Hematopoietic multipotent progenitor cell treated with erythropoietin and hydrocortisone succinate and interleukin-3 and kit ligand, for 17 days (in vitro differentiated cells): ENCODE measurements around the gene UBE2S.
"Not testable (repeated sequence)": the region's sequence is repeated elsewhere in the genome, so short reads cannot be mapped to it uniquely, and the experiment has no call there.

Experiments used
- DNase-seq: peaks from one replicate; pipeline ENCODE4 v3.0.0-alpha.2; 2015; ENCODE audit warnings: low spot score

Gene UBE2S

GRCh38 chr19:55407550-55407799 is at the start of gene UBE2S:
Gene UBE2S, minus strand, starts transcription at chr19:55407788. Its CDS starts 199 bp downstream, at chr19:55407589.
- DNase-seq: not testable (repeated sequence)

DNA sequence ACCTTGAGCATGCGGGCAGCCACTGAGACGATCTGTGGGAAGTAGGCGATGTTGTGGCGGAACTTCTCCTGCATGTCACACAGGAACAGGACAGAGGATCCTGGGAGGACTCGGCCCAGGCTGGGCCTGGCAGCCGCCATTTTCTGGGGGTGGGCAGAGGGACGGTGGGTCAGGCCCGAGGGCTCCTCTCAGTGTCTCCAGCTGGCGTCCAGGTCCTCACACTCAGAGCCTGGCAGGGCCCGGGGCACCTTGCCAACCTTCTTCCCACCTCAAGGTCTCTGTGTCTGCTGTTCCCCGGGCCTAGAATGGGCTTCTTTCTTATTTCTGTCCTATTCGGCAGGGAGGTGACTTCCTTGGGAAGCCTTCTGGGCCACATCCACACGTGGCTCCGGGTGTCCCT is 48.8 kb upstream of the UBE2S start:
- no peak for DNase-seq

- no peak for DNase-seq
Observed at GRCh38 chr19:55455576-55456235, 48.1 kb upstream of the UBE2S start.

DNA sequence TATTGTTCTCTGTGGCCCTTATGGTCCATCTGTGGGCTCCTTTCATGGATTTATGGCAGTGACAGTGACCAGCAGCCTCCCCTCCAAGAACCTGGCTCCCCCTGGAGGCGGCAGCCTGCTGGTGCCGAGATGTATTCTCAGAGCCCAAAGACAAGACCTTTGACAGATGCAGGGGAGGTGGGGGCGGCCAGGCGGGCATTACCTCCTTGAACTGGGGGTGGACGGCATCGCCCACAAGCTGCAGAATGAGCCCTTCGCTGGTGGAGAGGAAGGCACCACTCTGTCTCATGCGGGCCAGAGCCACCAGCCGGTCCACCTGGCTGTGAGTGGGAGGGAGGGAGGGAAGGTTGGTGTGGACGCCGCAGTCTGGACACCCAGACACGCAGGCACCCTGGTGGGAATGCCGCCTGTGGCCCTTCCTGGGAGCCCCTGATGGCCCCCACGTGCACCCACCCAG is 47.2 kb upstream of the UBE2S start:
- peak; percentile 65 for DNase-seq

DNA sequence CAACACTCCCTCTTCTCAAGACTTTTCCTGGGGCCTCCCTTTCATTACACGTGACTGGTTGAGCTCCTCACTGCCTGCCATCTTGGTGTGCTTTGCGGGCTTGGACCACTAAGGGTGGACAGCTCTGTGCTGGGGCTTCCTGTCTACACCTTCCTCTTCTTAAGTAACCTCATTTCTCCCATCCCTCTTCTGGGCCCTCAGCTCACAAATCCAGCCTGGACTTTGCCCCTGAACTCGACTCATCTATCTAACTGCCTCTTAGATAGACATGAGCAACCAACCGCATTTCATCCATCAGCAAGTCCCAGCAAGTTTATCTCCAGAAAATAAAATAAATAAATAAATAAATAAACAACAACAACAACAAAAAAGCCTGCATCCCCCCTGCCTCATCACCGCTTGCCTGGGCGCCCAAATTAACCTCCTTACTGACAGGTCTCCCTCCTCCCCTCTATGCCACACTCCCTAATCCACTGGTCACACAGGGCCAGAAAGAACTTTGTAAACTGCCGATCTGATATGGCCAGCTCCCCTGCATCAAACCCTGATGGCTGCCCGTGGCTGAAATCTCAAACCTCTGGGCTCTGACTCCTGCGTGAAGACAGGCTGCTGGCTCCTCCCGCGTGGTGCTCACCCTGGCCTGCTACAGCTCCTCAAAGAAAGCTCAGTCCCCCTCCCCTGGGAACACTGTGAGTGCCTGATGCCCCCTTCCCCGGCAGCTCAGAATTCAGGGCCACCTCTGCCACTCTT is 46.1 kb upstream of the UBE2S start:
- DNase-seq: no peak

GRCh38 chr19:55452749-55453346 is 45.3 kb upstream of the UBE2S start:
- peak; percentile 70 for DNase-seq

- no peak for DNase-seq
Observed at GRCh38 chr19:55451965-55452748, 44.6 kb upstream of the UBE2S start.

DNA sequence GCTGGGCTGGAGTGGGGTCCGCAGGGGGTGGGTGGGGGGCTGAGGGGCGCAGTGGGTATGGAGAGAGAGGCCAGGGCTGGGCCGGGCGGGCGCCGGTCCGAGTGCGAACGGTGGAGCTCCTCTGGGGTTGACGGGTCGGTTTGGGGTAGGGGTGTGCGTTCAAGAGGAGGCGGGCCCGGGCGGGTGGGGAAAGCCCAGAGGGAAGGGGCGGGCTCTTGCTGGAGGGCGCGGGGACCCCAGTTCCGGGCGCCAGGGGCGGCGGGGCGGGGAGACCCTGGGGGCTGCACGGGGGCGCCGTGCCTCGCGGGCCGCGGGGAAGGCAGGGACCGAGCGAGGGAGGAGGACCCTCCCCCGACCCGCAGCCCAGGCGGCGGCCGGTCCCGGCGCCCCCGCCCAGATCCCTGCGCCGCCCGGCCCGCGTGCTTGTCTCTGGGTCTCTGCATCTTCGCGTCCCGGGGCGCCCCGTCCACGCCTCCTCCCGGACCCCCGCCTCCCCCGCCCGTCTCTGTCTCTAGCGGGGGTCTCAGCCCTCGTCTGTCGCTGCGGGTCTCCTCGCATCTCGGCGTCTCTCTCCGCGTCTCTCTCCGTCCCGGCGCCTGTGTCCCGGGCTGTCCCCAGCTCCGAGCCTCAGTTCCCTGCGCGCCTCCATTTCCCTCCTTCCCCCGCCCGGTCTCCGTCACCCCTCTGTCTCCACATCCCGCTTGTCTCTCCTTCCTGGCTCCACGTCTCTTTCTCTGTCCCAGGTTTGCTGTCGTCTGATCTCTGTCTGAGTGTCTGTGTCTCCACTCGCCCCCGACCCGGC is 43.8 kb upstream of the UBE2S start:
- DNase-seq: no peak

DNA sequence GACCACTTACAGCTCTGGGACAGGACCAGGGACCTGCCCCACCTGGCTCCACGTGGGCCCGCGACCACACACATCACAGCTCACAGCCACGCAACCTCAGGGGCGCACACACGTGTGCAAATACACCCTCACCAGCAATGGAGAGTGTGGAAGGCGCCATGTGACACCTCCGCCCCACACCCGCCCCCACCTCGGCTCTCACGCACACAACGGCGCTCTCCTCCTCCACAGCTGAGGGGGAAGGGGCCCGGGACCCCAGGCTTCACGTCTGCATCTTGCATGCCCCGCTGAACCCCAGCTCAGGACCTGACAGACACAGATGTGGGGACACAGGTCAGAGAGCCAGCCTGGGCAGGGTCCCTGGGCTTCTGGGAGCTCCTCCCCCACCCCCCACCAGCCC is 41.9 kb upstream of the UBE2S start:
- no peak for DNase-seq

DNA sequence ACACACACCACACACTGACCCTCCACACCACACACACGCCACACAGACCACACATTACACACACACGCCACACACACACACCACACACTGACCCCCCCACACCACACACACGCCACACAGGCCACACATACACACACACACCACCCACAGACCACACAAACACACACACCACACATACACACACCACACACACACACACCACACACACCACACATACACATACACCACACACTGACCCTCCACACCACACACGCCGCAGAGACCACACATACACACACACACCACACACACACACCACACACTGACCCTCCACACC is 40.5 kb upstream of the UBE2S start:
- not testable (repeated sequence) for DNase-seq

DNA sequence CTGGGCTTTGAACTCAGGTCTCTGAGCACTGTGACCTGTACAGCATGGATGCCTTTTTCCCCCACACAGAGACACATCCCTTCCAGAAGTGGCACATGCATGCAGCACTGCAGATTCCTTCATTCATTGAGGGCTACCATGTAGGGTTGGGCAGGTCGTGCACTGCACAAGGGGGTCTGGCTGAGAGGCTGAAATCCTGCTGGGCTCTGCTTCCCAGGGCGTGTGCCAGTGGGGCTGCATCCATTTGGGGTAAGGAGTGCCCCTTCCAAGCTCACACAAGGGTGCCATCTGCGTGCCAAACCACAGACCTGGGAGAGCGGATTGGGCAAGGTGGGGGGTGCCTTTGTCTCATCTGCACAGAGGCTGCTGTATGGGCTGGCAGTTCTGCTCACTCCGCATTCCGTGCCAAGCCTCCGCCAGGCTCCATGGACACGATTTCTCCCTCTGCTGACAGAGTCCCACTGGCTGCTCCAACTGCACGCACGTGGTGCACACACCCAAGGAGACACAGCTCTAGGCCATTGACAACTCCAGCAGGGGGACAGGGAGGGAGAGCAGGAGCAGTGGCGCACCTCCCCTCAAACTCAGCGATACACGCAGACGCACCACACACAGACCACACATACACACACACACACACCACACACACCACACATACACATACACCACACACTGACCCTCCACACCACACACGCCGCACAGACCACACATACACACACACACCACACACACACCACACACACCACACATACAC is 40.0 kb upstream of the UBE2S start:
- DNase-seq: no peak

DNA sequence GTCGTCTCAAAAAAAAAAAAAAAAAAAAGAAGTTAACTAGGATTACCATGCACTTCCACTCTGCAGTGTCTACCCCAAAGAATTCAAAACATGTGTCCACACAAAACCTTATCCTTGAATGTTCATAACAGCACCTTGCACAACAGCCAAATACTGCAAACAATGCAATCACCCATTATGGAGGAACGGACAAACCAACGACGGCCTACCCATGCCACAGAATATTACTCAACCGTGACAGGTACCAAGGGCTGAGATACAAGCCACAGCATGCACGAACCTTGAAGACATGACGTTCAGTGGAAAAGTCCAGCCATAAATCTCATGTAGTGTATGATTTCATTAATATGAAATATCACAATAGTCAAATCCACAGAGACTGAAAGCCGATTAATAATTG is 38.5 kb upstream of the UBE2S start:
- no peak for DNase-seq

GRCh38 chr19:55444646-55445045 is 37.1 kb upstream of the UBE2S start:
- DNase-seq: no peak

- peak; percentile 75 for DNase-seq
Observed at GRCh38 chr19:55443824-55444480, 36.4 kb upstream of the UBE2S start.

DNA sequence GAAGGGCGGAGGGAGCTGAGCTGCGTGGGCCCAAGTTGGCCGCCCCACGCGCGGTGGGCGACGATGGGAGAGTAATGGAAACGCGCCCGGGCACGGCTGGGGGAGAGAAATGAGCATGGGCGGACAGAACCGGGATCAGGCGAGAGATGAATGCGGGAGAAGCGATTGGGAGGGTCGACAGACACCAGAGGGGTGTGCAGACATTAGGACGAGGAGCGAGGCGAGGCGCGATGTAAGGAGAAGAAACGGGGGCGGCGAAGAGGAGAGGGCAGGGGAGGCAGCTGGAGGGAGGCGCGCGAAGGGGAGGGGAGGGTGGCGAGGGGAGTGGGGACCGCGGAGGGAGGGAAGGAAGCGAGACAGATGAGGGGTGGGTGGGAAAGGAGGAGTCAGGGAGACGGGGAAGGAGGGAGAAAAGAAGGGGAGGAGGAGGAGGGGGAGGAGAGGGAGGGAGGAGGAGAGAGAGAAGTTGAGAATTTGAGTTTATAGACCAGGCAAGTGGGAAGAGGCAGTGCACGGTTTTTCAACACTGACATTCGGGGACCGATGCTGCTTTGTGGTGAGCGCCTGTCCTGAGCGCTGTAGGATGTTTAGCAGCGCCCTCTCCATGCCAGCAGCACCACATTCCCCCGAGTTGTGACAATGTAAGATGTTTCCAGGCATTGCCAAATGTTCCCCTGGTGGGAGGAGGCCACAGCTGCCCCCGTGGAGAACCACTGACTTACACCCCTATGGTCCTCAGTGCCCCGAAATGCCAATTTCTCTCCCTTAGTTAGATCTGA is 35.6 kb upstream of the UBE2S start, which contains the start of gene SHISA7:
SHISA7 (minus strand) TSS at position 256 of the 779 bp plus-strand sequence. CDS start 437 bp downstream, outside the sequence.
- peak; percentile 62 for DNase-seq

DNA sequence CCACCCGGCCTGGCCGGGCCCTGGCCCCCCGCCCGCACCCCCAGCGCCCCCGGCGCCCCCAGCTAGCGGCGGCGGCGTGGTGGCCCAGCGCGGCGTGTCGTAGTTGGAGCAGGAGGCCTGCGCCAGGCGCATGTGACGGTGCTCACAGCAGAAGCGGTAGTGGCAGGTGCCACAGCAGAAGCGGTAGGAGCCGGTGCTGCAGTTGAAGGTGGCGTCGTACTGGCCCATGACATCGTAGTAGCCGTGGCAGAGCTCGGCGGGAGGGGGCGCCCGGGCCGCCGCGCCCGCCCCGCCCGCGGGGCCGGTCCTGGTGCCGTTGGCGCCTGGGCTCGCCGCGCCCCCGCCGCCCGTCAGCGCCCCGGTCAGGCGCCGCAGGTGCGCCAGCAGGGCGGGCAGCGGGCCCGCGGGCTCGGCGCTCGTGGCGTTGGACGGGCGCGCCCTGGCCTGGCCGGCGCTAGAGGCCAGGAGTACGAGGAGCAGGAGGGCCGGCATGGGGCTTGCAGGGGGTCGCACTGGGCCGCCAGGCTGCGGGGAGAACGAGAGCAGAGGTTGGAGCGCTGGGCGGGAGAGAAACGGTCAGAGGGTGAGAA is 34.9 kb upstream of the UBE2S start:
- peak; percentile 52 for DNase-seq

DNA sequence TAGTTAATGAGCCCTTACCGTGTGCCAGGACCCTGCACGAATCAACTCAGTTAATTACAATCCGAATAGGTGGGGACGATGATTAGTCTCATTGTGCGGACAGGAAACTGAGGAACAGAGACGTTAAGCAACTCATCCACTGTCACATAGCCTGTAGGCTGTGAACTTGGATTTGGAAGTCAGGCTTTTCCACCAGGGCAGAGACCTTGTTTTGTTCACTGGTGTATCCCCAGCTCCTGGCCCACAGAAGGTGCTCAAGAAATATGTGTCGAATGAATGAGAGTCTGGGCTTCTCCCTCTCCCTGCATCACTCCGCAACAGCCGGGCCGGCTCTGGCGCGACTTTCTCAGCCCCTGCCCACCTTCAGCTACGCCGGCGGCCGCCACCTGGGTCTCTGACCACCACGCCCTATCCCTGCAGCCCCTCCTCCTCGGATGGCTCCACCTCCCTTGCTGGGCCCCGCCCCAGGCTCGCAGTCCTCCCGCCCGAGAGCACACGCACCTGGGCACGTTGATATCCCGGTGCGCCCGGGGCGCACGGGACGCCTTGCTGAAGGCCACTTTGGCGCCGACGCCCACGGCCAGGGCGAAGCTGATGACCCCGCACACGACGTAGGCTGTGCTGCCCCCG is 34.2 kb upstream of the UBE2S start:
- DNase-seq: peak; percentile 74

- no peak for DNase-seq
Observed at GRCh38 chr19:55441319-55441691, 33.7 kb upstream of the UBE2S start.
